Activated T-helper 9 cell treated with anti-CD3 and anti-CD28 coated beads, Interleukin-2, amount 50 U/mL, for 16 hours (primary cell): ENCODE results near the gene STX16.

Experiments
- DNase-seq: peaks from one replicate; pipeline ENCODE4 v3.0.0-alpha.2; 2020; ENCODE audit warnings: low read depth

The STX16 gene

GRCh38 chr20:58619077-58619863 is 31.8 kb upstream of the STX16 start:
- no peak for DNase-seq

DNA sequence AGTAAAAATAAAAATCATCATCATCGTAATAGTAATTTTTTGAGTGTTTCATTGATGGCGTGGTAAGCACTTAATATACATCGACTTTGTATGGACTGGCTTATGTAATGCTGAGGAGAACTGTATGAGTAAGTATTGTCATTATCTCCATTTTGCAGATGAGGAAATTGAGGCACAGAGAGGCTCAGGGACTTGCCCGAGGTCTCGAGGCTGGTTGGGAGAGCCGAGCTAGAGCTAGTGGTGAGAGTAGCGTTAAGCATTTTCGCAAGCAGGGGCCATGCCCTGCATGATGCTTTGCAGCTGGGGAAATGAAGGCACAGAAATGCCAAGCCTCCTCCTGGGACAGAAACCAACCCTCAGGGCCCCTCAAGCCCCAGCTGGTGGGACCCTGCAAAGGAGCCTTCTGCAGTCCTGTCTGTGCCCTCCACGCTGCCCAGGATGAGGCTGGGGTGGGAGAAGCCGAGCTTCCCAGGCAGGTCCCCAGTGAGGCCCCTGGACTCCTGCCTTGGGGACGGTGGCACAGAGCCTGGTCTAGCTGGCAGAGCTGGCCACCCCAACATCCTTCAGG is 31.1 kb upstream of the STX16 start:
- DNase-seq: no peak

GRCh38 chr20:58621906-58622548 is 29.1 kb upstream of the STX16 start:
- no peak for DNase-seq

- DNase-seq: no peak
Observed at GRCh38 chr20:58622671-58623578, 28.2 kb upstream of the STX16 start.

DNA sequence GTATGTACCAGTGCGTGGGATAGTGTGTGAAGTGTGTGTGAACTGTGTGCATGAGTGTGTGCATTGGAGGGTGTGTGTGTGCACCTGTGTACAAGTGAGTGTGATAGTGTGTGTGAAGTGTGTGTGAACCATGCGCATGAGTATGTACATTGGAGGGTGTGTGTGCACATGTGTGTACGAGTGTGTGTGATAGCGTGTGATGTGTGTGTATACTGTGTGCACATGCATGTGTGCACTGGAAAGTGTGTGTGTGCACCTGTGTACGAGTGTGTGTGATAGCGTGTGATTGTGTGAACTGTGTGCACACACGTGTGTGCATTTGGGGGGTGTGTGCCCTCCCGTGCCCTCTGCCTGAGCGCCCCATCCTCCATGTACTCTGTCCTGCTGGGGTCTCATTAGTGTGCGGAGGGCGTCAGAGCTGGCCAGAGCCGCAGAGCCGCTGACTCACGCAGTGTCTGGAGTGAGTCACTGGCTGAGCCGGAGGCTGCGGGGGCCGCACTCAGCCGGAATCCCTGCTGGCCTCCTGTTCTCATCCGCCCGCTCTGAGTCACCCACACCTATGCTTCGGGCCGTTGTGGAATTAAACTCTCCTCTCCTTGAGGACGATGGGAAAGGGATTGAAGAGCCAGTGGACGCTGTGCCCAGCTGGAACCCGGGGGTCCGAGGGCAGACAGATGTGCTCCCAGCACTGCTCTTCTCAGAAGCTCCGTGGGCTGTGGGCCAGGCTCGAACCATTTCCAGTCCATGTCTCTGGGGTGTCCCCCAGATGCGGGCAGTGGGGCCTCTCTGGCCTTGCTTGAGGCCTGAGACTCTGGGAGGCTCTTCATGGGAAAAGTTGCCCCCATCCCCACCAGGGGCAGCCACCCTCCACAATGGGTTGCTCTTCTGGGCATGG is 27.3 kb upstream of the STX16 start:
- DNase-seq: no peak

GRCh38 chr20:58624687-58625086 is 26.4 kb upstream of the STX16 start:
- no peak for DNase-seq

DNA sequence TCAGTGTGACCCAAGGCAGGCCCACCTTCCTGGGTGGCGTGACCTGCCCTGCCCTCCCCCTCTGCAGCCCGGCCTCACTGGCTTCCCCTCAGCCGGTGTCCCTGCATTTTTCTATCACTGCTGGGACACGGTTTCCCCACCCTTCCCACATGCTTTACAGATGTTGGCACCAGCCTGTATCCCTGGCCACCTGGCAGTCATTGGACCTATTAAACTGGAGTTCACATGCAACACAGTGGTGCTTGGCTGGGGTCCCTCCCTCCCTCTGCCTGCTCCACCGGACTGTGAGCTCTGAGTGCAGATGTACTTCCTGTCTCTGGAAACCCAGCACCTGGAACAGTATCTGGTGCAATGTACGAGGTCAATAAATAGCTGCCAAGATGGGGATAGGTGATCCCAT is 25.5 kb upstream of the STX16 start:
- DNase-seq: no peak

- DNase-seq: no peak
Observed at GRCh38 chr20:58626051-58626450, 25.0 kb upstream of the STX16 start.

GRCh38 chr20:58627212-58628072 is 23.6 kb upstream of the STX16 start:
- no peak for DNase-seq

DNA sequence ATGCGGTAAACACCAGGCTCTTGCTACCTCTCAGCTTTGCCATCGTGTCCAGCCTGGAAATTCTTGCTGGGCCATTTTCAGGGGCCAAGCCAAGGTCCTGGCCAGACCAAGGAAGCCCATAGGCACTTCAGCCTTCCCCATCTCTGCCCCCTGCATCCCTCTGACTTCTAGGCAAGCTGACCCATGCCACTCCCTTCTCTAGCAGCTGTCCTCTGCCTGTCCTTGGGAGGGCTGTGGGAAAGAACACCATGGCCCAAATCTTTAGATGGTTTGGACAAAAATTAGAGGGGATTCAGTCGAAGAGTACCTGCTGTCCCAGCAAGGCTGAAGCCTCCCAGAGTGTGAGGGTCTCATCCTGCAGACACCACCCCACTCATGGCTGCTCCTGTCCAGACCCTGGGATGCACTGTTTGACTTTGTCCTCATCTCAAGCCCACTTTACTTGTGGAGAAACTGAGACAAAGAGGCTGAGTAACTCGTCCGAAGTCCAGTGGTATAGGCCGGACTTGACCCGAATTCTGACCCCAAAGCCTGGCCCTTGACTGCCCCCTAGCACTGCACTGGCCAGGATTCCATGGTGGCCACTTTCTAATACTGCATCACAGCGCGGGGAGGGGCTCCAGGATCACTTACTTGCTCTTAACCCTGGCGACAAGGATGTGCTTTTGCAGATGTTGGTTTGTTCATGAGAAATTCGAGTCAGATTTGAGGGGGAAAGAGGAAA is 22.4 kb upstream of the STX16 start:
- no peak for DNase-seq

DNA sequence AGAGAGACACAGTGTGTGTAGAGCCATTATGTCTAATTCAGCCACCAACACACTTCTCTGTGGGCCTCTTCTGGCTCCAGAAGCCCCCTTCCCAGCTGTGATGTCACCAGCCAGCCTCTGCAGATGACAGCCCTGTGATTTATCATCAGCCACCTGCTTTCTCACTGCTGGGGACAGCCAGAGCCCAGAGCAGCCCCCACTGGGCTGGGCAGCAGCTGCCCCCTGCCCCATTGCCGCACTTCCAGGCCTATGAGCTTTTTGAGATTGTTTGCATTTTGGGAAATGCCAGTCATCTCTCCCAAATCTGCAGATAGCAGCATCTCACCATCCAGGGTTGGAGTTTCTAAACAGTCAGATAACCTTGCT is 21.9 kb upstream of the STX16 start:
- DNase-seq: no peak

DNA sequence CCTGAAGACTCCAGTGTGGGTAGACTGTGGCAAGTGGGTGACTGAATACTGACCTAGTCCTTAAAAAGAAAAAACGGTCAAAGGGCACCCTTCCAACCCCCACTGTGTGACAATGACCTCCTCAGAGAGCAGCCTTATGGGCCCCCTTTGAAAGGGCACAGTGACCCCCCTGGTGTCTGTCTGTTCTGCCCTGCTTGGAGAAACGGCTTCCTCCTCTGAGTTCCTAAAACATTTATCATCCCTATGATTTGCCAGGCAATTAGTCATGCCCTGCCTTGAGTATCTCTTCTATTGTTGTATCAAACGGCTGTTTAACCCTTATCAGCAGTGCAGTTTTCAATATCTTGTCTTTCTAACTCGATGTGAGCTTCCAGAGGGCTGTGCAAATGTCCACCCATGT is 21.0 kb upstream of the STX16 start:
- DNase-seq: no peak

DNA sequence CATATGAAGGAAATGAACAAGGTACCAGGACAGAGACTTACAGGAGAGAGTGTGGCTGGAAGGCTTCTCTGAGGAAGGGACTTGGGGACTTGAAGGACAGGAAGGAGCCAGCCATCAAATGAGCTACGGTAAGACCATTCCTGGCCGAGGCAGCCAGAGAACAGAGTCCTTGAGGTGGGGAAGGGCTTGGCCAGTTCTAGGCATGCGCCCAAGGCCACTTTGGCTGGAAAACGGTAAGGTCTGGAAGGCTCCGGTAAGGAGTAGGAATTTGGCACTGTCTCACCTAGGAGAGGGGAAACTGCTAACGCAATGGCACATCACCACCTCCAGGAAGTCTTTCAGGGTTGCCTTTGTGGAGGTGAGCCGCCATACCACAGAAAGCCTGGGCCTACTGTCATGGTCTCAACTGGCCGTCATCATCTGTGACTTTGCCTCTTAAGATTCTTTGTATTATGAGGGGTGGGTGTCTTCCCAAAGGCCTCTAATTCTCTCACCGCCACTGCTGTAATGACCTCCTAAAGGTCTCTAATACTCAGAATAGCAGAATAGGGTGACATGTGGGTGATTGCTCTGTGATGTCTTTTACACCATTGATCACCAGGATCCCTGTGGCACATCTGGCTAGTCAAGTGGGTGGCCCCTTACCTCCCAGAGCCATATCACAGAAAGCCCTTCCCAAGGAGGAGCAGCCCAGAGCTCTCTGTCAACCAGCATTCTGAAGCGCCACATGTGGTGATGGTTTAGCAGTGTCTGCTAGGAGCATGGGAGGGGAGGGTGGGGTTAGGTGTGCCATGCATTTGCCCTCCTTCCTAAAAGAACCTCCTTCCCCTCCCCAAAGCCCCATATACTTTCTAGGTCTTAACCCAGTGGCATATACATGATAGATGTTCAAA is 17.7 kb upstream of the STX16 start:
- DNase-seq: no peak

DNA sequence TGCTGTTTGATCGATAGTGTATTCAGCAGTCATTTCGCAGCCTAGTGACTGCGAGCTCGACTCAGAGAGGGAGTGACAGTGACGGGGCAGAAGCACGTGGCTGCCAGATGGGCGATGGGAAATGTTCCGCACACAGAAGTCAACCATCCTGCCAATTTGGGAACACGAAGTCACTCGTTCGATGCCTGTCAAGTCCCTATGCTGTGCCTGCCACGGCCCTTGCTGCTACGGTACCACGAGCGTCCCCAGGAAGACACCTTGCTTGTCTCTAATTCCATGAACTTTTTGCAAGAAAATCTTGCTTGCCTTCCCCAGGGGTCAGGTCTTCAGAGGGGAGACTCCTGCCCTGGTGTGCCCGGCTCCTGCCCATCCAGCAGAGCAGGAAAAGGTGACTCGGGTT is 17.0 kb upstream of the STX16 start:
- DNase-seq: no peak

DNA sequence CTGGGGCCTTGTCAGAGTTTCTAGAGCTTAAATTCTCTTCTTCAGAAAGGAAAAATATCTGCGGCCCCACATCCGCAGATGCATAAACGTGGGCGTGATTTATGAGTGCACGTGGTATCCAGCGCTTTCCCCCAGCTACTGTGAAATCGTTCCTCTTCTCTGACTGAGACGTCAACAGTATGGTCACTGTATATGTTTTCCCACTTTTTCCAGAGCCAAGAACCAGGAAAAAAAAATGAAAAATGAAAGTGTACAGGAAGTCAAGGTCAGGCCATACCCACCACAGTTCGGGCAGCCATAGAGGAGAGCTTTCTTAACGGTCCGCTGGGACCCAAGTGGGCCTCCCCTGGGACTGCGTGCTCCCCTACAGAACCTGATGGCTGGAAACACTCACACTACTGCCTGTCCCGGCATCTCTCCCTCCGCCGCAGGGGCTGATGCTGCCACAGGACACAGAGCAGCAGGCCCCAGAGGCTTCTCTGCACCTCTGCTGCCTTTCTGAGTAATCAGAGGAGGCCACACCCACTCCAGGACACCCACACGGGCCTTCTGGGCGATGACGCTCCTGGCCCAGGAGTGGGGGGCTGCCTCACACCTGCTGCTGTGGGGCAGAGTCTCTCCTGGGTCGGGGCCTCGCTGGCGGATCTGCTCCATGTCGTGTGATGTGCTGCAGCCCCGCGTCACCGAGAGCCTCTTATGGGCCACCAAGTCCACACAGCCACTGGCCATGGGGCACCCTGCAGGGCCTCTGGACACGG is 16.4 kb upstream of the STX16 start:
- no peak for DNase-seq

- DNase-seq: no peak
Observed at GRCh38 chr20:58635279-58635665, 15.8 kb upstream of the STX16 start.

DNA sequence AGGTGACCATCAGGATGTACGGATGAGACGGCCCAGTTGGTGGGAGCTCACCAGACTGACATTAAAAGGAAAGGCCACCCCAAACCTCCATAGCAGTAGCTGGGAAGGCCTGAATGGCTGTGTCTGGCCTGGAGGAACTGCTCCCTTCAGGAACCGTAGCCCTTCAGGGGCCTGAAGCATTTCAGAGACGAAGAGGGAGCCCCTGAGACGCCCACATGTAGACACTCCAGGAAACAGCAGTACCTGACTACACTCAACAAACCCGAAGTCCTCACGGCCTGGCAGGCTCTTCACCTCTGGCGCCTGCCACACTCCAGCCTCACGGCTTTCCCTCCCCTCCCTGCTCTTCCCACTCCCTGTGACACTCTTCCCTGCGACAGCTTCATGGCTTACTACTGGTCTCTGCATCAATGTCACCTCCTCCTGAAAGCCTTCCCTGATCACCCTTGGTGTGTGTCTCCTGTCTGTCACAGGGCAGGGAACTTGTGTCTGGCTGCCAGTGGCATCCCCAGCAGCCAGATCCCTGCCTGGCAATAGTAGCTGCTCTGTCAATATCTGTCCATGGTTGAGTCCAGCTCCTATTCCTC is 14.6 kb upstream of the STX16 start:
- DNase-seq: no peak

GRCh38 chr20:58636983-58637421 is 14.1 kb upstream of the STX16 start:
- no peak for DNase-seq
